IMR-90 (cell line): Measurements from ENCODE around the gene KCNN4.

Experiments
- MAZ ChIP-seq: IDR thresholded peaks from 2 replicates; pipeline ENCODE4 v1.6.1; 2012; ENCODE audit warnings: low read depth, mild to moderate bottlenecking, low read length, improper control_type of control experiment, moderate library complexity, borderline replicate concordance
- SMC3 ChIP-seq: fragments of 150-350 bp; IDR thresholded peaks from 2 replicates; pipeline ENCODE4 v1.6.1; 2016; ENCODE audit warnings: low read depth, mild to moderate bottlenecking, antibody characterized with exemption, low read length, moderate library complexity

GRCh38 chr19:43738780-43739211, 42.0 kb downstream of the KCNN4 start:
- TF ChIP-seq MAZ: no peak
- no peak for TF ChIP-seq SMC3
